Peyer's patch (tissue), 4 donors: ENCODE measurements around the gene MEF2C.

Experiments used
- POLR2A ChIP-seq, 2 donors: fragments of 450-650 bp; IDR thresholded peaks; one replicate each; pipeline ENCODE4 v1.5.1; 2017; ENCODE audit warnings: antibody characterized with exemption in 2 of 2, mild to moderate bottlenecking in 2 of 2, moderate library complexity in 2 of 2
- TF ChIP-seq, protein P1 (sequence below), 6 experiments: fragments of 450-650 bp in 4 of 6; fragments of 200-600 bp in 2 of 6; sonication (generic) in 1 of 6; IDR thresholded peaks; one replicate each; pipeline ENCODE4 v1.5.1; 2017 to 2019; ENCODE audit warnings: antibody characterized with exemption in 6 of 6, mild to moderate bottlenecking in 3 of 6, moderate library complexity in 1 of 6

- TF ChIP-seq, protein P1, sequence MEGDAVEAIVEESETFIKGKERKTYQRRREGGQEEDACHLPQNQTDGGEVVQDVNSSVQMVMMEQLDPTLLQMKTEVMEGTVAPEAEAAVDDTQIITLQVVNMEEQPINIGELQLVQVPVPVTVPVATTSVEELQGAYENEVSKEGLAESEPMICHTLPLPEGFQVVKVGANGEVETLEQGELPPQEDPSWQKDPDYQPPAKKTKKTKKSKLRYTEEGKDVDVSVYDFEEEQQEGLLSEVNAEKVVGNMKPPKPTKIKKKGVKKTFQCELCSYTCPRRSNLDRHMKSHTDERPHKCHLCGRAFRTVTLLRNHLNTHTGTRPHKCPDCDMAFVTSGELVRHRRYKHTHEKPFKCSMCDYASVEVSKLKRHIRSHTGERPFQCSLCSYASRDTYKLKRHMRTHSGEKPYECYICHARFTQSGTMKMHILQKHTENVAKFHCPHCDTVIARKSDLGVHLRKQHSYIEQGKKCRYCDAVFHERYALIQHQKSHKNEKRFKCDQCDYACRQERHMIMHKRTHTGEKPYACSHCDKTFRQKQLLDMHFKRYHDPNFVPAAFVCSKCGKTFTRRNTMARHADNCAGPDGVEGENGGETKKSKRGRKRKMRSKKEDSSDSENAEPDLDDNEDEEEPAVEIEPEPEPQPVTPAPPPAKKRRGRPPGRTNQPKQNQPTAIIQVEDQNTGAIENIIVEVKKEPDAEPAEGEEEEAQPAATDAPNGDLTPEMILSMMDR (IDR thresholded peaks at IDR 0.05): no peak
- TF ChIP-seq POLR2A (IDR thresholded peaks at IDR 0.05): no peak
These were observed 112.4 kb downstream of the MEF2C start for GRCh38 chr5:88770276-88771257.
